ENCODE results near the gene IL11RA. TPM values are rescaled to one million over a fixed set of nuclear protein-coding genes. Genes with fewer than 3 reads are reported as not detected.
A peak's percentile ranks its signal among the peaks of the same experiment; 100 is the strongest.

IL11RA gene
- total and polyA plus RNA-seq, 9 of the 15 experiments (the other 6 are each of a cell fraction or from before 2014, with no cell fraction given), result 0.11 to 5.8 (median 2.8) TPM

DNA sequence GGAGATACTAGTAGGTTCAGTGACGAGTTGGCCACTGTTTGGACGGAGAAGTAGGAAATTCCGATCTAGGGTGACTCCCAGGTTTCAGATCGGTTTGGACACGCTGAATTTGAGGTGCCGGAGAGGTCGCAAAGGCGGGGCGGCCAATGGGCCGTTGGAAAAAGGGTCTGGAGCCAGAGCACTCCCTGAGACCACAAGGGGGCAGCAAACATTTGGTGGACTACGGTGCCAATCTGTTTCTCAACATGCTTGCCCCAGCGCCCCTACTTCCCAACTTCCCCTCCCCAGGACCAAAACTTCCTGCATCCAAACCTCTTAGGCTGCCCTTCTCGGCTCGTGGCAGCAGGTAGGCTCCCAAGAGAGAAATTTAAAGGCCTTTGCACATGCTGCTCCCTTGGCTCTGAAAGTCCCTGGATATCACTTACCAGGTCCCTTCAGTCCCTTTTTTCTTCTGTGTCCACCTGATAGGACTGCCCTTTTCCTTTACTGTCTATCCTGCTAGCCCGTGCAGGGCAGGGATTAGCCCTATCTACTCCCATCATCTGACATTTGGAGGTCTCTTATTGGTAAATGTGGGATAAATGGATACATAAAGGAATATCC, 39.1 kb upstream of the IL11RA start (continued):
- TF ChIP-seq, protein P1, sequence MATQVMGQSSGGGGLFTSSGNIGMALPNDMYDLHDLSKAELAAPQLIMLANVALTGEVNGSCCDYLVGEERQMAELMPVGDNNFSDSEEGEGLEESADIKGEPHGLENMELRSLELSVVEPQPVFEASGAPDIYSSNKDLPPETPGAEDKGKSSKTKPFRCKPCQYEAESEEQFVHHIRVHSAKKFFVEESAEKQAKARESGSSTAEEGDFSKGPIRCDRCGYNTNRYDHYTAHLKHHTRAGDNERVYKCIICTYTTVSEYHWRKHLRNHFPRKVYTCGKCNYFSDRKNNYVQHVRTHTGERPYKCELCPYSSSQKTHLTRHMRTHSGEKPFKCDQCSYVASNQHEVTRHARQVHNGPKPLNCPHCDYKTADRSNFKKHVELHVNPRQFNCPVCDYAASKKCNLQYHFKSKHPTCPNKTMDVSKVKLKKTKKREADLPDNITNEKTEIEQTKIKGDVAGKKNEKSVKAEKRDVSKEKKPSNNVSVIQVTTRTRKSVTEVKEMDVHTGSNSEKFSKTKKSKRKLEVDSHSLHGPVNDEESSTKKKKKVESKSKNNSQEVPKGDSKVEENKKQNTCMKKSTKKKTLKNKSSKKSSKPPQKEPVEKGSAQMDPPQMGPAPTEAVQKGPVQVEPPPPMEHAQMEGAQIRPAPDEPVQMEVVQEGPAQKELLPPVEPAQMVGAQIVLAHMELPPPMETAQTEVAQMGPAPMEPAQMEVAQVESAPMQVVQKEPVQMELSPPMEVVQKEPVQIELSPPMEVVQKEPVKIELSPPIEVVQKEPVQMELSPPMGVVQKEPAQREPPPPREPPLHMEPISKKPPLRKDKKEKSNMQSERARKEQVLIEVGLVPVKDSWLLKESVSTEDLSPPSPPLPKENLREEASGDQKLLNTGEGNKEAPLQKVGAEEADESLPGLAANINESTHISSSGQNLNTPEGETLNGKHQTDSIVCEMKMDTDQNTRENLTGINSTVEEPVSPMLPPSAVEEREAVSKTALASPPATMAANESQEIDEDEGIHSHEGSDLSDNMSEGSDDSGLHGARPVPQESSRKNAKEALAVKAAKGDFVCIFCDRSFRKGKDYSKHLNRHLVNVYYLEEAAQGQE (IDR thresholded peaks at IDR 0.05; ENCODE audit: borderline replicate concordance), result peak; percentile 39; the same call in 1 of the 2 replicates
- TF ChIP-seq, protein P1 (CRISPR knock-in tag; IDR thresholded peaks at IDR 0.05; ENCODE audit: low read depth), result no peak
- TF ChIP-seq ZNF668 (CRISPR knock-in tag; IDR thresholded peaks at IDR 0.05), result no peak
- peak; percentile 49; the same call in 1 of the 2 replicates for TF ChIP-seq ZBTB7A (IDR thresholded peaks at IDR 0.05; ENCODE audit: borderline replicate concordance, control insufficient read depth, low read depth, low read length)
- TF ChIP-seq DDX20 (tag; IDR thresholded peaks at IDR 0.05; ENCODE audit: low read depth), result no peak
- TF ChIP-seq ELF1 (tag; IDR thresholded peaks at IDR 0.05), result no peak
- no peak for TF ChIP-seq ZNF551 (CRISPR knock-in tag; IDR thresholded peaks at IDR 0.05)
- TF ChIP-seq CHD1 (IDR thresholded peaks at IDR 0.05; ENCODE audit: low read length), result no peak
- TF ChIP-seq, protein P2, sequence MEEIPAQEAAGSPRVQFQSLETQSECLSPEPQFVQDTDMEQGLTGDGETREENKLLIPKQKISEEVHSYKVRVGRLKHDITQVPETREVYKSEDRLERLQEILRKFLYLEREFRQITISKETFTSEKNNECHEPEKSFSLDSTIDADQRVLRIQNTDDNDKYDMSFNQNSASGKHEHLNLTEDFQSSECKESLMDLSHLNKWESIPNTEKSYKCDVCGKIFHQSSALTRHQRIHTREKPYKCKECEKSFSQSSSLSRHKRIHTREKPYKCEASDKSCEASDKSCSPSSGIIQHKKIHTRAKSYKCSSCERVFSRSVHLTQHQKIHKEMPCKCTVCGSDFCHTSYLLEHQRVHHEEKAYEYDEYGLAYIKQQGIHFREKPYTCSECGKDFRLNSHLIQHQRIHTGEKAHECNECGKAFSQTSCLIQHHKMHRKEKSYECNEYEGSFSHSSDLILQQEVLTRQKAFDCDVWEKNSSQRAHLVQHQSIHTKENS (CRISPR knock-in tag; IDR thresholded peaks at IDR 0.05), result no peak
- TF ChIP-seq KLF1 (tag; IDR thresholded peaks at IDR 0.05), result no peak
- no peak for TF ChIP-seq MCM3 (IDR thresholded peaks at IDR 0.05)
- TF ChIP-seq SMC3 (conservative IDR thresholded peaks at IDR 0.05; ENCODE audit: insufficient read depth, low read depth, low read length), result peak; percentile 43
- TF ChIP-seq ZNF146 (CRISPR knock-in tag; IDR thresholded peaks at IDR 0.05; ENCODE audit: unreplicated experiment), result no peak
- TF ChIP-seq, protein P3, sequence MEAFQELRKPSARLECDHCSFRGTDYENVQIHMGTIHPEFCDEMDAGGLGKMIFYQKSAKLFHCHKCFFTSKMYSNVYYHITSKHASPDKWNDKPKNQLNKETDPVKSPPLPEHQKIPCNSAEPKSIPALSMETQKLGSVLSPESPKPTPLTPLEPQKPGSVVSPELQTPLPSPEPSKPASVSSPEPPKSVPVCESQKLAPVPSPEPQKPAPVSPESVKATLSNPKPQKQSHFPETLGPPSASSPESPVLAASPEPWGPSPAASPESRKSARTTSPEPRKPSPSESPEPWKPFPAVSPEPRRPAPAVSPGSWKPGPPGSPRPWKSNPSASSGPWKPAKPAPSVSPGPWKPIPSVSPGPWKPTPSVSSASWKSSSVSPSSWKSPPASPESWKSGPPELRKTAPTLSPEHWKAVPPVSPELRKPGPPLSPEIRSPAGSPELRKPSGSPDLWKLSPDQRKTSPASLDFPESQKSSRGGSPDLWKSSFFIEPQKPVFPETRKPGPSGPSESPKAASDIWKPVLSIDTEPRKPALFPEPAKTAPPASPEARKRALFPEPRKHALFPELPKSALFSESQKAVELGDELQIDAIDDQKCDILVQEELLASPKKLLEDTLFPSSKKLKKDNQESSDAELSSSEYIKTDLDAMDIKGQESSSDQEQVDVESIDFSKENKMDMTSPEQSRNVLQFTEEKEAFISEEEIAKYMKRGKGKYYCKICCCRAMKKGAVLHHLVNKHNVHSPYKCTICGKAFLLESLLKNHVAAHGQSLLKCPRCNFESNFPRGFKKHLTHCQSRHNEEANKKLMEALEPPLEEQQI (IDR thresholded peaks at IDR 0.05), result no peak
- TF ChIP-seq, protein P4, sequence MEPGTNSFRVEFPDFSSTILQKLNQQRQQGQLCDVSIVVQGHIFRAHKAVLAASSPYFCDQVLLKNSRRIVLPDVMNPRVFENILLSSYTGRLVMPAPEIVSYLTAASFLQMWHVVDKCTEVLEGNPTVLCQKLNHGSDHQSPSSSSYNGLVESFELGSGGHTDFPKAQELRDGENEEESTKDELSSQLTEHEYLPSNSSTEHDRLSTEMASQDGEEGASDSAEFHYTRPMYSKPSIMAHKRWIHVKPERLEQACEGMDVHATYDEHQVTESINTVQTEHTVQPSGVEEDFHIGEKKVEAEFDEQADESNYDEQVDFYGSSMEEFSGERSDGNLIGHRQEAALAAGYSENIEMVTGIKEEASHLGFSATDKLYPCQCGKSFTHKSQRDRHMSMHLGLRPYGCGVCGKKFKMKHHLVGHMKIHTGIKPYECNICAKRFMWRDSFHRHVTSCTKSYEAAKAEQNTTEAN (CRISPR knock-in tag; IDR thresholded peaks at IDR 0.05), result no peak
